Mucosa of descending colon (tissue), 3 donors: ENCODE data around the gene VOPP1. TPM values are rescaled to one million over a fixed set of nuclear protein-coding genes. Genes with fewer than 3 reads are reported as not detected.

Experiments
- ATAC-seq: fragments of 200-7000 bp; cut with Tn5 transposase; one replicate; pipeline ENCODE4 v1.9.1; 2020; ENCODE audit warnings: mild to moderate bottlenecking, moderate library complexity
- DNase-seq, 3 donors: peaks; one replicate each; pipeline ENCODE4 v3.0.0-alpha.2; 2020
- H3K36me3 ChIP-seq: fragments of 200-600 bp; one replicate; pipeline ENCODE4 v1.8.0; 2021; ENCODE audit warnings: low read depth, mild to moderate bottlenecking
- H3K4me1 ChIP-seq: fragments of 200-600 bp; one replicate; pipeline ENCODE4 v1.8.0; 2021; ENCODE audit warnings: low read depth, mild to moderate bottlenecking
- H3K4me3 ChIP-seq: fragments of 200-600 bp; one replicate; pipeline ENCODE4 v1.8.0; 2021; ENCODE audit warnings: mild to moderate bottlenecking
- H3K9me3 ChIP-seq: fragments of 200-600 bp; one replicate; pipeline ENCODE4 v1.8.0; 2021; ENCODE audit warnings: mild to moderate bottlenecking
- CTCF ChIP-seq: fragments of 200-600 bp; IDR thresholded peaks from one replicate; pipeline ENCODE4 v1.8.0; 2022; ENCODE audit warnings: antibody characterized with exemption, mild to moderate bottlenecking
- intact Hi-C, 2 donors: fragments of 100-400 bp; cut with DNase I in 1 of 2; cut with micrococcal nuclease in 1 of 2; formaldehyde crosslinking; loops; one replicate each; pipeline versions ENCODE4 v1.11.0 to v1.11.1; 2022; cut with DNase I, micrococcal nuclease
- total RNA-seq, 3 donors: library from RNA; stranded (reverse); fragmentation: NEBNext Ultra II Directional in 2 of 3; extraction: Animal tissue kit (Norgen Biotek cat#: 25700) in 2 of 3; gene quantifications; one replicate each; pipeline versions ENCODE4 v1.2.1 to v1.2.4, GENCODE V29; 2021 to 2023
- donor health status: DM: no; HTN: no; CAD: no; lungs with moderate emphysema.
- donor health status: DM: no; HTN: no; CAD: no.
- donor health status: DM: no; HTN: yes; CAD: no.

Gene VOPP1
- total RNA-seq, 3 donors from 2014 or later: 57.8 to 83.5 (median 75.2) TPM

- Histone ChIP-seq H3K4me3 (no peak overlapping the region), H3K36me3 (no peaks in the 10 kb centered on the region), H3K4me1 (no peaks in the 10 kb centered on the region), H3K9me3 (peaks cover 13% of the 10 kb centered on the region)
- no peak for TF ChIP-seq CTCF
- intact Hi-C loops: no loop called here
- no peak for ATAC-seq
- no peak for DNase-seq
Measured at GRCh38 chr7:55463686-55464262, 108.5 kb downstream of the VOPP1 start.

- Histone ChIP-seq H3K4me3 (no peak overlapping the region), H3K4me1 (no peaks in the 10 kb centered on the region), H3K36me3 (no peaks in the 10 kb centered on the region), H3K9me3 (peaks cover 22% of the 10 kb centered on the region)
- intact Hi-C loops: no loop called here
- ATAC-seq: no peak
- no peak for TF ChIP-seq CTCF
- DNase-seq: no peak
Measured at GRCh38 chr7:55458351-55458750, 114.0 kb downstream of the VOPP1 start.

- H3K4me3 ChIP-seq: no peak overlapping the region
- ATAC-seq (no peak), DNase-seq (no peak)
- no peaks in the 10 kb centered on the region for H3K36me3 ChIP-seq
- intact Hi-C loops: no loop called here
- H3K4me1 ChIP-seq: no peaks in the 10 kb centered on the region
- peaks cover 22% of the 10 kb centered on the region for H3K9me3 ChIP-seq
- TF ChIP-seq CTCF: no peak
Measured at GRCh38 chr7:55457801-55458200, 114.5 kb downstream of the VOPP1 start.

GRCh38 chr7:55452971-55453370 lies 119.3 kb downstream of the VOPP1 start:
- H3K4me1 ChIP-seq: no peaks in the 10 kb centered on the region
- H3K9me3 ChIP-seq: peaks cover under 1% of the 10 kb centered on the region
- intact Hi-C loops: no loop called here
- H3K4me3 ChIP-seq: no peak overlapping the region
- ATAC-seq (no peak), DNase-seq (no peak)
- H3K36me3 ChIP-seq: no peaks in the 10 kb centered on the region
- no peak for TF ChIP-seq CTCF

GRCh38 chr7:55449992-55450535 lies 122.2 kb downstream of the VOPP1 start:
- Histone ChIP-seq H3K4me1 (no peaks in the 10 kb centered on the region), H3K9me3 (no peaks in the 10 kb centered on the region), H3K4me3 (no peak overlapping the region), H3K36me3 (no peaks in the 10 kb centered on the region)
- no peak for TF ChIP-seq CTCF
- ATAC-seq (no peak), DNase-seq (no peak)
- intact Hi-C loops: no loop called here
